ENCODE results near the gene VWA1. TPM values are rescaled to one million over a fixed set of nuclear protein-coding genes. Genes with fewer than 3 reads are reported as not detected.

The VWA1 gene
- total and polyA plus RNA-seq, 10 of the 15 experiments (the other 5 are each of a cell fraction or from before 2014, with no cell fraction given): 0.02 to 1.7 (median 0.32) TPM; not detected in 2

GRCh38 chr1:1388078-1388472, 47.4 kb upstream of the VWA1 start:
- FAIRE-seq: no peak
- ChIA-PET POLR2A (no interaction called here), CTCF (interaction anchor here (0.9 to 1.4 kb wide), 2 partner anchors 11 to 14 kb away, joined by 3 to 4 read pairs; partner anchors contain the start of gene CCNL2), SMC1A (ENCODE audit: uncharacterized antibody, unreplicated experiment) (no interaction called here), RAD21 (ENCODE audit: unreplicated experiment) (no interaction called here)
- Histone ChIP-seq H3K36me3 (ENCODE audit: control insufficient read depth in 2 of 2, insufficient read depth in 2 of 2, low read length in 1 of 2) (peaks cover 42 to 43% of the 10 kb centered on the region in 2 experiments), H3K9me3 (replicated peaks; ENCODE audit: control insufficient read depth, insufficient read depth, low read length) (no peaks in the 10 kb centered on the region), H3K79me2 (ENCODE audit: control insufficient read depth, insufficient read depth, low read length) (peaks cover 1% of the 10 kb centered on the region; the same call in 1 of the 2 replicates), H3K4me2 (ENCODE audit: control insufficient read depth, insufficient read depth) (no peak overlapping the region), H3K4me3 (no peak overlapping the region), H3K27me3 (replicated peaks in 1 of 2; ENCODE audit: control insufficient read depth in 2 of 2, insufficient read depth in 2 of 2, low read length in 1 of 2) (no peaks in the 10 kb centered on the region), H3K9ac (ENCODE audit: control insufficient read depth, insufficient read depth, low read length) (no peak overlapping the region), H2AFZ (ENCODE audit: control insufficient read depth, low read depth, low read length) (no peak overlapping the region), H3K4me1 (ENCODE audit: control insufficient read depth, insufficient read depth, low read length) (no peaks in the 10 kb centered on the region), H3K27ac (ENCODE audit: control insufficient read depth, insufficient read depth) (no peak overlapping the region), H4K20me1 (ENCODE audit: control insufficient read depth, insufficient read depth) (no peaks in the 10 kb centered on the region)
- in situ Hi-C loops (cut with MboI): no loop called here
- WGBS (ENCODE audit: insufficient coverage, insufficient replicate concordance, low lambda C conversion rate, missing lambda C conversion rate): 89% methylated on average over 16 of the region's 16 CpGs
- intact Hi-C loops (cut with micrococcal nuclease; ENCODE audit: unreplicated experiment): no loop called here
- no peak for ATAC-seq
- BruUV-seq (replicated peaks): no TSS peak
- DNase-seq (ENCODE audit: low read depth, low spot score): no peak
- TF ChIP-seq SREBF1 (IDR thresholded peaks at IDR 0.05; ENCODE audit: low read length) (no peak), ZNF274 (IDR thresholded peaks at IDR 0.05; ENCODE audit: insufficient read depth, insufficient read length) (no peak), ZNF384 (IDR thresholded peaks at IDR 0.05; ENCODE audit: borderline replicate concordance, low read depth, low read length) (no peak), CBX3 (IDR thresholded peaks at IDR 0.05; ENCODE audit: borderline replicate concordance, low read depth) (no peak), ZNF592 (IDR thresholded peaks at IDR 0.05) (no peak), TCF12 (IDR thresholded peaks at IDR 0.05; ENCODE audit: low read depth, low read length) (no peak), MYB (IDR thresholded peaks at IDR 0.05; ENCODE audit: borderline replicate concordance, low read depth, low read length) (no peak), EGR1 (IDR thresholded peaks at IDR 0.05; ENCODE audit: borderline replicate concordance in 1 of 2, low read depth in 2 of 2, low read length in 2 of 2) (no peak), PAX5 (IDR thresholded peaks at IDR 0.05; ENCODE audit: borderline replicate concordance, low read depth, low read length) (no peak), SUPT20H (IDR thresholded peaks at IDR 0.05; ENCODE audit: borderline replicate concordance, control insufficient read depth, low read depth, low read length) (no peak), EED (IDR thresholded peaks at IDR 0.05; ENCODE audit: low read depth) (no peak), NRF1 (conservative IDR thresholded peaks at IDR 0.05; ENCODE audit: low read depth, low read length) (no peak), JUNB (IDR thresholded peaks at IDR 0.05) (no peak), NR2F1 (conservative IDR thresholded peaks at IDR 0.05) (no peak), HDAC2 (IDR thresholded peaks at IDR 0.05) (no peak)
- TF ChIP-seq, protein P1, sequence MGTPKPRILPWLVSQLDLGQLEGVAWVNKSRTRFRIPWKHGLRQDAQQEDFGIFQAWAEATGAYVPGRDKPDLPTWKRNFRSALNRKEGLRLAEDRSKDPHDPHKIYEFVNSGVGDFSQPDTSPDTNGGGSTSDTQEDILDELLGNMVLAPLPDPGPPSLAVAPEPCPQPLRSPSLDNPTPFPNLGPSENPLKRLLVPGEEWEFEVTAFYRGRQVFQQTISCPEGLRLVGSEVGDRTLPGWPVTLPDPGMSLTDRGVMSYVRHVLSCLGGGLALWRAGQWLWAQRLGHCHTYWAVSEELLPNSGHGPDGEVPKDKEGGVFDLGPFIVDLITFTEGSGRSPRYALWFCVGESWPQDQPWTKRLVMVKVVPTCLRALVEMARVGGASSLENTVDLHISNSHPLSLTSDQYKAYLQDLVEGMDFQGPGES (IDR thresholded peaks at IDR 0.05): no peak
